ENCODE results near the gene MLLT10.

MLLT10 gene

DNA sequence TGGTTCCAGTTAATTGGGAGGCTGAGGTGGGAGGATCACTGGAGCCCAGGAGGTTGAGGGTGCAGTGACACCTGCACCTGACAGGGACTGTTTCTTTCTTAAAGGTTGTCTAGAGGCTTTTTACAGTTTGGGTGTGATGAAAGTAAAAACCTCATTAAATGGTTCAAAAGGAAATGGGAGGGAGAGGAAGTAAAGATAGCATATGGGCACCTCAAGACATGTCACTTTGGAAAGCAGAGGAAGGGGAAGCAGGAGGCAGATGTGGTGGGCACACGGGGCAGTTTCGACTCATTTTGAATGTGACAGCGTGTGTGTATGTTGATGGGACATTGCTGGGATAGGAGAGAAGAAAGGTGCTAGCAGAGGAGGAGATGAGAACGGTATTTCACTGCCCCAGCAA lies 203.1 kb downstream of the MLLT10 start:
- DNase-seq = no peak
- in situ Hi-C loops (cut with HindIII; ENCODE audit: low pct_ligation_motif_present, low pct_unique_long_range_greater_than_20kb, low sequenced_read_pairs) = no loop called here

DNA sequence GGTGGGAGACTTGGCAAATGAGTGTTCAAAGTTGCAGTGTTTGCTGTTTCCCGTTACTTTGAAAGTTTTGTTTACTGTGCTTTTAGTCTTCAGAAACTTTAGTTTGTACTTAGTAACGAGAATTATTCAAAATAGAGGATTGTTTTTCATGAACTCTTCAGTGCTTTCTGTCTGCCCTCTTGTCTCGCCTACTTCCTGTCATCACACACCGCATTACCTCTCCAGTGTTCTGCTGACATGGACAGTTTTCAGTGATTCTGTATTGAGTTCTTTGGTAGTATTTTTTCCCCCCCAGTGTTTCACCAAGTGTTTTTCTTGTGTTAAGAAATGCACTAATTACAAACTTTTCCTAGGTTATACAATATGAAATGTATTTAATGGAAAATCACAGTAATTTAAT lies 207.0 kb downstream of the MLLT10 start:
- no peak for DNase-seq
- in situ Hi-C loops (cut with HindIII; ENCODE audit: low pct_ligation_motif_present, low pct_unique_long_range_greater_than_20kb, low sequenced_read_pairs) = no loop called here

DNA sequence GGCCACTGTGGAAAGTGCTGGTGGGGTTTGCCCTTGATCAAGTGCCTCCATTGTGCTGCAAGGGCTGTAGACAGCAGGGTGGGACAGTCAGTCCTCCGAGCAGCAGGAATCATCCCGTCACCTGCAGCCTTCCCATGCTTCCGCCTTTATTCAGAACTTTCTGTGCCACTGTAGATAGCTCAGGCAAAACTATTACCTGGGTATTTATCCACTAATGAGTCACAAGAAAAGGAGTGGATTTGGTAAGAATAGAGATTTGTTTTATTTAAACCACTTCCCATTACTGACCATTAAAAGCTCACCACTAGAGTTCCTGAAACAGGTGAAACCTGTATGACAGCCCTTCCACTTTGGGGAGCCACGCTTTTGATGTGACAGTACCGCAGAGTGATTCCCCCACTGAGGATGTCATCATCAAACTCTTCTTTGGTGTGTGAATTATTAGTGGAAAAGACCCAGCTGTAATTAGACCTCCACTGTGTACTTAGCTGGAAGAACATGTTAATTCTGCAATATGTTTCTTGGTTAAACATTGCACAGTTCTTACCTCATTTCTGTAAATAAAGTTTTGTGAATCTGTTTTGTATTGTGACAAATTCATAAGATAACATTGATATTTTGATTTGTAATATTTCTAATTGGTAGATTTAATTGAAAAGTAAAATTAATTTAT lies 208.8 kb downstream of the MLLT10 start:
- in situ Hi-C loops (cut with HindIII; ENCODE audit: low pct_ligation_motif_present, low pct_unique_long_range_greater_than_20kb, low sequenced_read_pairs) = no loop called here
- no peak for DNase-seq

DNA sequence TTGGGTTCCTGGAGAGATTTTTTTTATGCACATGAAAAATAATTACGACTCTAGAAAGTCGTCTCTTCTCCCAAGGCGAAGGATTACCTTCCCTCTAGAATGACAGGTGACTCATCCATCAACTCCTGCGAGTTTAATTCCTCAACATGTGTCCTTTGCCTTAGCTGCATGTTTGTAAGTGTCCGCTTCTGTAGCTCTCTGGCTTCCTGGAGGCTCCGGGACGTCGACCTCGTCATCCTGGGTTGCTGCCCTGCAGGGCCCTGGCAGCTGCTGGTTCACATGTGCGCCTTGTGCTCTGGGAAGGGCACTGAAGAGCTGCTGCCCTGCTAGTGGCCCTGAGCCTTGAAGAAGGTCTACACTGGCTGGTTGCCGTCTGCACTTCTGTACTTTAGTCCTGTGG lies 210.2 kb downstream of the MLLT10 start:
- no peak for DNase-seq
- in situ Hi-C loops (cut with HindIII; ENCODE audit: low pct_ligation_motif_present, low pct_unique_long_range_greater_than_20kb, low sequenced_read_pairs) = no loop called here

DNA sequence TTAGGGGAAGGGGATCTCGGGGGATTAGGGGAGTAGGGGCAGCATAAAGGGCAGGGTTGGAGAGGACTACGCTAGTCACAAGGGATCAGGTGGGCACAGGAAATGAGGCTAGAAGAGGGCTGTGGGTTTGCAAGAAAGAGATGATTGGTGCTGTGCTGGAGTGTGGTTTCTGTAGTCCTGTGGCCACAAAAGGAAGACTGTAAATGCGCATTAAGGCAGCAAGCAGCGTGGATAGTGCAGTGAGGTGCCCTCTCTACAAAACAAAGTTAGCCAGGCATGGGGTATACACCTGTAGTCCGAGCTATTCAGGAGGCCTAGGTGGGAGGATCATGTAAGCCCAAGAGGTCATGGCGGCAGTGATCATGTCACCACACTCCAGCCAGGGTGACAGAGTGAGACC lies 212.1 kb downstream of the MLLT10 start:
- in situ Hi-C loops (cut with HindIII; ENCODE audit: low pct_ligation_motif_present, low pct_unique_long_range_greater_than_20kb, low sequenced_read_pairs) = no loop called here
- DNase-seq = no peak

DNA sequence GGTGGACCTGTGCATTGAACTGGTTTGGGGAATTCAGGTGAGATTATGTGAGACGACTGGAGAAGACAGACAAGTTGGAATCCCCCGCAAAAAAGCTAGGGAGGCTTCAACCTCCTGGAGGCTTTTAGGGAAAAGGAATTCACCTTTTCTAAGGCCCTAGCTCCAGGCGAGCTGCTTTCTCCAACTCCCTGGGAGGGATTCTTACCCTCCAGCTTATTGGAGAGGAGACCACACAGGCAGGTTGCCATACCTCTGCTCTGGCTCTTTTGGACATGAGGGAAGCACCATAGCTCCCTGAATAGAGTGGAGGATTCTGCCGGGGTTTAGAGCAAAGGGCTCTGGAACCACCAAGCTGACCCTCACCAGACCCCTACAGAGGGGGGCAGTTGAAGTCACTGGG lies 213.8 kb downstream of the MLLT10 start:
- DNase-seq = no peak
- in situ Hi-C loops (cut with HindIII; ENCODE audit: low pct_ligation_motif_present, low pct_unique_long_range_greater_than_20kb, low sequenced_read_pairs) = no loop called here

DNA sequence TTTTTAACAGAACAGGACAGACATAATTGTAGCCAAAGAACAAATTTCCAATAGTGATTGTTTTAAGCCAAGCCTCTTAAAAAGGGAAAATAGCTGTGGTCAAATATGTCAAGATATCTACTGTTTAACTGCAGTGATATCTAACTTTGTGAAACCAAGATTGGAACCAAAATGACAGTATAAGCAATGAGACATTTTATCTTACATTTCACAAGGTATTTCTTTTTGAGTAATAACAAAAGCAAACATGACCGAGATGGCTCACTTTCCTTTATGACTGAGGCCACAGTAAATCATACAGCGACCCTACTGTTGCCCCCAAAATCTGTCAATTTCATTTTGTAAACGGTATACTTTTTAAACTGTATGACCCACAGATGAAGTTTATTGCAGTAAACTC lies 215.8 kb downstream of the MLLT10 start:
- no peak for DNase-seq
- in situ Hi-C loops (cut with HindIII; ENCODE audit: low pct_ligation_motif_present, low pct_unique_long_range_greater_than_20kb, low sequenced_read_pairs) = no loop called here

DNA sequence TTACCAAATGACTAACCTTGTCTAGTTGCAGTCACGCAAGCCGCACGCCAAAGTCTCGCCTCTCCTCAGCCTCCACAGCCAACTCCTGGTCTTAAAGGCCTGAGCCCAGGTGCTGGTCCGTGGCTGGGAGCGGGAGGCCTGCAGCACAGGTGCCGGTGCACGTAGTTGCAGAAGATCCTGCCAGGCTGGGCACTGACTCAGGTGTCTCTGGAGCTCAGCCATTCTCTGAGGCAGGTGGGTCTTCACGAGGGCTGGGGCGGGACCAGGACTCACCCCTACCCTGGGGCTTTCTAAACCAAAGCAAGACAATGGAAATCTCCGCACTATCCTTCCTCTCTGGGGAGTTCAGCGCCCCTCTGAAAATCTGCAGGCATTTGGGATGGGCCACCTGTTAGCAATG lies 216.4 kb downstream of the MLLT10 start:
- DNase-seq = no peak
- in situ Hi-C loops (cut with HindIII; ENCODE audit: low pct_ligation_motif_present, low pct_unique_long_range_greater_than_20kb, low sequenced_read_pairs) = no loop called here

- in situ Hi-C loops (cut with HindIII; ENCODE audit: low pct_ligation_motif_present, low pct_unique_long_range_greater_than_20kb, low sequenced_read_pairs) = no loop called here
- no peak for DNase-seq
Observed at GRCh38 chr10:21751341-21752310, 217.6 kb downstream of the MLLT10 start.

- no peak for DNase-seq
- in situ Hi-C loops (cut with HindIII; ENCODE audit: low pct_ligation_motif_present, low pct_unique_long_range_greater_than_20kb, low sequenced_read_pairs) = no loop called here
Observed at GRCh38 chr10:21753497-21754270, 219.7 kb downstream of the MLLT10 start.

DNA sequence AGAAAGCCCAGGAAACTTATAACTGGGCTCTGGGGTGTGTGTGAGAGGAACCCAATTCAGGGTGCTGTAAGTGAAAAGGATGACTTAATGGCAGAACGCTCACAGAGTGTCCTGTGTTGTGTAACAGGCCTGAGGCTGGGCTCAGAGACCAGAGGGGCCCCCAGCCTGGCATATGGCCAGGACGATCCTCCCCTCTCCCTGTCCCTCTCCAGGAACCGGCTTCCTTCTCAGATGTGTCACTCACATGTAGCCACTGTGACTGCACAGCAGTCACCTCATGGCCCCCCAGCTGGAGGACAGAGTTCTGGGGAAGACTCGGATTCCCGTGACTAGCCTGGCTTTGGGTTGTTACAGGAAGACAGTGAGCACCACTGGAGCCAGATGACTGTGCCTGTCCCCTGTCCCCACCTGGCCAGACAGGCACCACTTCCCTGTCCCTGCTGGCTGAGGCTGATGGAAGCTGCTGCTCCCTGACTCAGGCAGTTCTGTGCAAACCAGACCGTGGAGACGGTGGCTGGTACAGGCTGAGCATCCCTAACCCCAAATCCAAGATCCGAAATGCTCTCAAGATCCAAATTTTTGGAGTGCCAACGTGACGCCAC lies 220.5 kb downstream of the MLLT10 start:
- in situ Hi-C loops (cut with HindIII; ENCODE audit: low pct_ligation_motif_present, low pct_unique_long_range_greater_than_20kb, low sequenced_read_pairs) = no loop called here

DNA sequence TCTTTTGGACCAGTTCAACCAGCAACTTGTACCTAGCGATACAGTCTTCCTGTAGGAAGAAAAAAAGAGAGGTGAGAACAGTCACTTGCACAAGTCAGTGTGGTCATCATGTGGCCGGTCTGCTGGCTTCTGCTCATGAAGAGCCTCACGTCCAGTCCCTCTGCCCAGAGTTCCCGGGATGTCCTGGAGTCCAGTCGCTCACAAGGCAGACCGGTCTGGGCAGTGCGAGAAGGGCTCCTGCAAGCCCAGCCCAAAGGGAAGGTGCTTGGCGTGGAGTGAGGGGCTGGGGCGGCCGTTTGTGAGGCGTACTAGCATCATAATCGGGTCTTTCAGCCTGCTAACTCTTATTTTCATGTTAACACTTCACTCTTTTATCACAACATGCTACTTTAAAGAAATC lies 222.7 kb downstream of the MLLT10 start:
- DNase-seq = no peak

More for the DNA sequence above, 220.5 kb downstream of the MLLT10 start:
- no peak for DNase-seq

GRCh38 chr10:21757185-21757901 lies 223.3 kb downstream of the MLLT10 start:
- DNase-seq = no peak
- in situ Hi-C loops (cut with HindIII; ENCODE audit: low pct_ligation_motif_present, low pct_unique_long_range_greater_than_20kb, low sequenced_read_pairs) = no loop called here

More for the DNA sequence above, 222.7 kb downstream of the MLLT10 start:
- in situ Hi-C loops (cut with HindIII; ENCODE audit: low pct_ligation_motif_present, low pct_unique_long_range_greater_than_20kb, low sequenced_read_pairs) = no loop called here

DNA sequence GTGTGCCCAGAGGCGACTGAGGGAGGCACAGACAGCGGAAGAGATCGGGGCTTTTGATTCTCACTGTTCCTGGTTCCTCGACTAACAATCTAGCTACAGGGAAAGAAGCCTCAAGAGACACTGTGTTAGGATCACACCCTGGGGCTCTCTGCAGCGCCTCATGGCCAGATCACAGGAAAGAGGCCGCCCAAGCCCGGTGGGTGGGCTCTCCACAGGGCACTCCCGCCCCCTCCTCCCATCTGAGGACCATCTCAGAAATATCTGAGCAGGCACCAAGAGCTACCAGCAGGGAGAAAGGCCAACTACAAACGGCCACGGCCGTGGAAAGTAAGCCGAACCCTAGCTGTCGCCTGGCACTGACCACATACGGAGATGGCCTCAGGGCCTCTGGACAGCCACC lies 224.2 kb downstream of the MLLT10 start:
- in situ Hi-C loops (cut with HindIII; ENCODE audit: low pct_ligation_motif_present, low pct_unique_long_range_greater_than_20kb, low sequenced_read_pairs) = no loop called here
- DNase-seq = no peak

GRCh38 chr10:21758696-21759095 lies 224.7 kb downstream of the MLLT10 start:
- DNase-seq = no peak
- in situ Hi-C loops (cut with HindIII; ENCODE audit: low pct_ligation_motif_present, low pct_unique_long_range_greater_than_20kb, low sequenced_read_pairs) = no loop called here

GRCh38 chr10:21759232-21759631 lies 225.2 kb downstream of the MLLT10 start:
- in situ Hi-C loops (cut with HindIII; ENCODE audit: low pct_ligation_motif_present, low pct_unique_long_range_greater_than_20kb, low sequenced_read_pairs) = no loop called here
- no peak for DNase-seq

GRCh38 chr10:21760332-21760731 lies 226.3 kb downstream of the MLLT10 start:
- DNase-seq = no peak
- in situ Hi-C loops (cut with HindIII; ENCODE audit: low pct_ligation_motif_present, low pct_unique_long_range_greater_than_20kb, low sequenced_read_pairs) = no loop called here

- in situ Hi-C loops (cut with HindIII; ENCODE audit: low pct_ligation_motif_present, low pct_unique_long_range_greater_than_20kb, low sequenced_read_pairs) = no loop called here
- DNase-seq = no peak
Observed at GRCh38 chr10:21764466-21765189, 230.6 kb downstream of the MLLT10 start.

Measured in ACHN (cell line).